Regular cardiac myocyte (primary cell): ENCODE measurements around the gene MAP1A. TPM values are rescaled to one million over a fixed set of nuclear protein-coding genes. Genes with fewer than 3 reads are reported as not detected.

Experiments used
- total RNA-seq: library from RNA; depleted of rRNA; stranded (reverse); fragments of >200 nt; gene quantifications from 2 replicates; pipeline ENCODE4 v1.2.3, GENCODE V29; 2014

The MAP1A gene
- total RNA-seq: 39.5 and 44.3 TPM in 2 replicates

DNA sequence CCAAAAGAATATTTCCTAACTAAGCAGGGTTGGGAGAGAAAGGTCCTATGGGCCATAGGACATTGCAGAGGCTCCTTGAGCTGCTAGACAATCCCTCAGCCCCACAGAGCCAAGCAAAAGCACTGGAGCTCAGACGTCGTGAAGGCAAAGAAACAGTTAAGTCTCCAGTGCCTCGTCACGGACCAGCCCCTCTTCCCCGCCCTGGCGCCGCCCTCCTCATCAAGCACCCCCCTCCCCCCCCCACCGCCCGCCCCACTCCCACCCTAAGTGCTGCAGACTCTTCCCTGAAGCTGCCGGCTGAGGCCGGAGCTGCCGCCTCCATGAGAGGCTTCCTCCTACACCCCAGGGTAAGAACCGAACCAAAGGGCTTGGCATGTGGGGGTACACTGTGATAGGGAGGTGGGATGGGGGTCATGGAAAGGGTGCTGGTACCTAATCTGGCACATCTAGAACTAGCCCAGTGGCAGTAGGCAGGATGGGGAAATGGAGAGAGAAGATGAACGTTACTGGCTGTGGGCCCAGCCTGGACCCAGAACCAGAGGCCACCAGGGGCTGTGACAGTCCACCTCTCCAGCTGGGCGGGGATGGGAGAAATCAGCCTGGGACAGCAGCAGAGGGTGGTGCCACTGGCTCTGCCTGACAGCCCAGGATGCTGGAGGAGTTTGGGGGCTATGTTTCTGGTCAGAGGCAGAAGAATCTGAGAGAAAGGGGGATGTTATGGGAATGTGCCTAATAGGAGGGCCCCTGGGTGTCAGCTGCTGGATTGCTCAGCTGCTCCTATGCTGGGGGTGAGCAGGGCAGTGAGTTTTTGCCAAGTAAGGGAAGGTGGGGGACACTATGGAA is at the start of gene MAP1A:
TSS of gene MAP1A (plus strand) at position 255 of the 843 bp plus-strand sequence. CDS start 3,866 bp downstream, outside the sequence.

DNA sequence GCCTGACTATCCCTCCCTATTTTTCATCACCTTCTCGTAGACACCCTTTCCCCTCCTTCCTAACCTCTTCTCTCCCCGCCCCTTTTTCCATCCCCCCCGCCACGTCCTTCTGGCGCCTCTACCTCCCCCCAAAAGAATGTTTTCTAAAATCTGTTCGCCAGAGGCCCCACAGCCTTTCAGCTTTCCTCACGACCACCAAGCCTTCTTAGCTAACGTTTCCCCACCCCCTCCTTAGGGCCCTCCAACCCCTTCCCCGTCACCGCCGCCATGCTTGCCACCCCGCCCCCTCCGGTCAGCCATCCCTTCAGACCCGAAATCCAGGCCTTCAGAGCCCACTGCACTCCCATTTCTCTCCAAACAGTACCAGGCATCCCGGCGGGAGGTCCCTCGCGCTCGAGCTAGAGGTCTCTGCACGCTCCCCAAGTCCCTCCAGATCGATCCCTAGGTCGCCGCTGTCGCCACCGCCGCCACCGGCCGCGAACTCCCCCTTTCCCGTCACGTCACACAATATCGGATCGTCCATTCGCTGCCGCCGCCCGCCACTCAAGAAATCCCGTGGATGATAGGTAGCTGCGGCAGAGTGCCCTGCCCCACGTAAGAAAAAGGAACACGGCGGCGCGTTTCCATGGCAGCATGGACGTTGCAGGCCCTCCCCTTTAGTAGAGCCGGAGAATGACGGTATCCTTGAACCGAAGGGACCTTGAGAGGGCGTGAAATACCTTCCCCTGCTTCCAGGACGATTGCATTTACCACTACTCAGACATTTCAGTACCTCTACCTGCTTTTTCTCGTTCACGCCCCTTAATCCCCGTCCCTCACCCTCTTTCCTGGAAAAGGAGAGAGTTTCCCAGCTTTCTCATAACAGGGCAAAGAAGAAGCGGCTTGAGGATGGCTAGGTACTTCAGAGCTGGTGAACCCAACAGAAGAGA is 24.5 kb upstream of the MAP1A start, which contains the start of gene TP53BP1:
TSS of gene TP53BP1 (minus strand) at position 484 of the 929 bp plus-strand sequence. CDS start at position 371, 113 bp downstream.

Other genes with a start within 250 kb of the MAP1A start
- not detected in 2 replicates for gene TGM7, start 215.4 kb upstream of the MAP1A start, total RNA-seq
- gene LCMT2, start 187.0 kb upstream of the MAP1A start, total RNA-seq: 7.0 and 12.3 TPM in 2 replicates
- gene ZSCAN29, start 146.6 kb upstream of the MAP1A start, total RNA-seq: 15.5 and 17.4 TPM in 2 replicates
- gene TUBGCP4, start 146.5 kb upstream of the MAP1A start, total RNA-seq: 12.1 and 12.5 TPM in 2 replicates
- 75.3 and 76.1 TPM in 2 replicates for gene TP53BP1, start 24.5 kb upstream of the MAP1A start, total RNA-seq
- 16.1 and 61.7 TPM in 2 replicates for gene PPIP5K1, start 72.6 kb downstream of the MAP1A start, total RNA-seq
- 0.85 TPM in 1 of 2 replicates, not detected in the other for gene CKMT1B, start 76.4 kb downstream of the MAP1A start, total RNA-seq
- gene STRC, start 101.2 kb downstream of the MAP1A start, total RNA-seq: 0.28 TPM in 1 of 2 replicates, not detected in the other
- gene CATSPER2, start 131.2 kb downstream of the MAP1A start, total RNA-seq: 0.96 and 1.1 TPM in 2 replicates
- gene CKMT1A, start 176.3 kb downstream of the MAP1A start, total RNA-seq: not detected in 2 replicates
- 187 and 208 TPM in 2 replicates for gene PDIA3, start 228.8 kb downstream of the MAP1A start, total RNA-seq